Peyer's patch (tissue), 4 donors: Measurements from ENCODE around the gene BOC. TPM values are rescaled to one million over a fixed set of nuclear protein-coding genes. Genes with fewer than 3 reads are reported as not detected.

Experiments used
- DNase-seq, 3 donors: peaks; one replicate each; pipeline ENCODE4 v3.0.0-alpha.2; 2017 to 2019
- H3K27ac ChIP-seq, 4 donors: fragments of 200-600 bp; sonication (generic); one replicate each; pipeline ENCODE4 v1.5.1; 2016 to 2019
- H3K27me3 ChIP-seq, 2 donors: fragments of 200-600 bp; sonication (generic); one replicate each; pipeline ENCODE4 v1.5.1; 2019
- H3K36me3 ChIP-seq, 3 donors: fragments of 200-600 bp; sonication (generic); one replicate each; pipeline ENCODE4 v1.5.1; 2016 to 2019
- H3K4me1 ChIP-seq, 4 donors: fragments of 200-600 bp; sonication (generic); one replicate each; pipeline ENCODE4 v1.5.1; 2016 to 2019
- H3K4me3 ChIP-seq, 4 donors: fragments of 200-600 bp; sonication (generic); 1 replicate in 3 of 4; 2 replicates in 1 of 4; pipeline ENCODE4 v1.5.1; 2016 to 2019; ENCODE audit warnings: mild to moderate bottlenecking in 1 of 4
- H3K9me3 ChIP-seq, 4 donors: fragments of 200-600 bp; sonication (generic); one replicate each; pipeline ENCODE4 v1.5.1; 2016 to 2019; ENCODE audit warnings: mild to moderate bottlenecking in 1 of 4
- POLR2A ChIP-seq, 2 donors: fragments of 450-650 bp; IDR thresholded peaks; one replicate each; pipeline ENCODE4 v1.5.1; 2017; ENCODE audit warnings: antibody characterized with exemption in 2 of 2, mild to moderate bottlenecking in 2 of 2, moderate library complexity in 2 of 2
- total RNA-seq, 4 donors: library from RNA; depleted of rRNA; stranded (reverse); fragments of >200 nt; gene quantifications; one replicate each; pipeline ENCODE4 v1.1.0, GENCODE V29; 2016
- TF ChIP-seq, protein P1 (sequence below), 6 experiments: fragments of 450-650 bp in 4 of 6; fragments of 200-600 bp in 2 of 6; sonication (generic) in 1 of 6; IDR thresholded peaks; one replicate each; pipeline ENCODE4 v1.5.1; 2017 to 2019; ENCODE audit warnings: antibody characterized with exemption in 6 of 6, mild to moderate bottlenecking in 3 of 6, moderate library complexity in 1 of 6

BOC gene
- total RNA-seq, 4 donors from 2014 or later, result 4.2 to 31.4 (median 13.2) TPM

DNA sequence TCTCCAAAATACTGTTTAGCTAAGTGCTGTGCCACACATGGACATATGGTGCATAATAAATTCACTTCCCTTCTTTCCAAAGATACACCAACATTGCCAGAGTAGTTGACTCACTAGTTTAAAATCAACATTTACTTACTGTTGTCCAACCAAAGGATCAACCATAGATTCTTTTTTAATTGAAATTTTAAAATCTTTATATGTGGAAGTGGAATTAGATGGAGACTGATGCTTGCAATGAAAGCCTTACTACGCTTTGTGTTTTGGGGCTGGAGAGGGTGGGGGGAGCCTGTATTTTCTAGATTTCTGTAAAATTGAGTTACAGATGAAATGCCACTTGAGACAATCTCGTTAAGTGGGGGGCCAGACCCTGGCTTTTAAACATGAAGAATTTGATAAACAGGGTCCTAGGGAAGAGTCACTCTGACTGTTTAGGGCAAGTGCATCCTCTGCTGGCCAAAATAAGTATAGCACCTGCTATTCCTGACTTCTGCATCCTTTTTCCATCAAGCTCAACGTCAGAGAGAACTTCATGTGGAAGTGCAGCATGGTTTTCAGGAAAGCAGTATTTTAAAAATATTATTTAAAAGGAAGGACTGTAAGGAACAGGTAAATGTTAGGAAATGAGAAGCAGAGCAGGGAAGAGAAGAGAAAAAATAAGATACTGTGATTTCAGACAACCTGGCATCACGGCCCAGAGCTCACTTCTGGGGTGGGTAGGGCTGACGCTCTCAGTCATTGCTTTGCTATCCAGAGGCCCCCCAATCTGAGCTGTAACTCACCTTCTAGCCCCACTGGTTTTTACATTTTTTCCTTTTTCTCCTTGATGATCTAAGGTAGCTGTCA is 76.7 kb downstream of the BOC start:
- Histone ChIP-seq H3K4me3 (no peak overlapping the region), H3K9me3 (no peaks in the 10 kb centered on the region), H3K36me3 (no peaks in the 10 kb centered on the region), H3K4me1 (no peaks in the 10 kb centered on the region), H3K27ac (no peak overlapping the region), H3K27me3 (no peaks in the 10 kb centered on the region)
- TF ChIP-seq, protein P1, sequence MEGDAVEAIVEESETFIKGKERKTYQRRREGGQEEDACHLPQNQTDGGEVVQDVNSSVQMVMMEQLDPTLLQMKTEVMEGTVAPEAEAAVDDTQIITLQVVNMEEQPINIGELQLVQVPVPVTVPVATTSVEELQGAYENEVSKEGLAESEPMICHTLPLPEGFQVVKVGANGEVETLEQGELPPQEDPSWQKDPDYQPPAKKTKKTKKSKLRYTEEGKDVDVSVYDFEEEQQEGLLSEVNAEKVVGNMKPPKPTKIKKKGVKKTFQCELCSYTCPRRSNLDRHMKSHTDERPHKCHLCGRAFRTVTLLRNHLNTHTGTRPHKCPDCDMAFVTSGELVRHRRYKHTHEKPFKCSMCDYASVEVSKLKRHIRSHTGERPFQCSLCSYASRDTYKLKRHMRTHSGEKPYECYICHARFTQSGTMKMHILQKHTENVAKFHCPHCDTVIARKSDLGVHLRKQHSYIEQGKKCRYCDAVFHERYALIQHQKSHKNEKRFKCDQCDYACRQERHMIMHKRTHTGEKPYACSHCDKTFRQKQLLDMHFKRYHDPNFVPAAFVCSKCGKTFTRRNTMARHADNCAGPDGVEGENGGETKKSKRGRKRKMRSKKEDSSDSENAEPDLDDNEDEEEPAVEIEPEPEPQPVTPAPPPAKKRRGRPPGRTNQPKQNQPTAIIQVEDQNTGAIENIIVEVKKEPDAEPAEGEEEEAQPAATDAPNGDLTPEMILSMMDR (IDR thresholded peaks at IDR 0.05), result peak; percentile 95 to 100 (median 98)
- TF ChIP-seq POLR2A (IDR thresholded peaks at IDR 0.05), result no peak
- DNase-seq, result peak in 2 of 3 donors; percentile 43 to 77

DNA sequence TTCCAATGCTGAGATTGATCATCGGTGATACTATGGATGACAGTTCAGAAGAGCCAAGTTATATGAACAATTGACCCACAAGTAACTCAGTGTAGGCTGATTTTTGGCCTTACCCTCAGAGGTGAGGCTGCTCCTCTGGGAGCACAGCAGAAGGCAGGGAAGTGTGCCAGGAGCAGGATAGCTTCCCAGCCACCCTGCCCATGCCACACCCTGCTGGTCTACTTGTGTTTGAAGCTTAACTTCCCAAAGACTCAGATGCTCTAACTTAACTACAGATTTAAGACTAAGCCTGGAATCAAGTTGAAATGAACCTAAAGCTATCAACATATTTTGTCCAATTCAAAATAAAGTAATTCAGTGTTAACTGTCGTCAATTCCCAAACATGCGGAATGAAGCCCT is 77.5 kb downstream of the BOC start:
- DNase-seq, result no peak
- no peak for TF ChIP-seq POLR2A (IDR thresholded peaks at IDR 0.05)
- TF ChIP-seq, protein P1 (IDR thresholded peaks at IDR 0.05), result no peak
- no peaks in the 10 kb centered on the region for H3K36me3 ChIP-seq

DNA sequence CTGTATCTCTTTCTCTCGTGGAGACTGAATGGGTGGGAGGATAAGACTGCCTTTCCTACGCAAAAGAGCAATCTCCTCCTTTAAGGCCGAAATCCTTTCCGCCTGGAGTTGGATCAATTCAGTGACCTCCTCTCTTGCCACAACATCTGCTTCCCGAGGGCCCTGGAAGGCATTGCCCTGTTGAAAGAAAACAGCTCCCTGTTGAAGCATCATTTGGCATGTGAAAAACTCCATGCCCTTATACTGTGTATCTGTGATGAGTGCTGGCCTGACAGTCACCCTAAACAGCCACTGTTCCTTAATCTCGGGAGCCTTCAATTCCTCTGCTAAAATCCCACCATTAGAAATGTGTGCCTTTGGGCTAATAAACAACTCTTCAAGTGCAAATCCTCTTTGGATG is 80.2 kb downstream of the BOC start:
- Histone ChIP-seq H3K27ac (peak overlapping the region in 1 of 4 donors; percentile 5), H3K4me3 (no peak overlapping the region), H3K9me3 (no peaks in the 10 kb centered on the region), H3K36me3 (no peaks in the 10 kb centered on the region), H3K4me1 (no peaks in the 10 kb centered on the region), H3K27me3 (no peaks in the 10 kb centered on the region)
- no peak for DNase-seq
- TF ChIP-seq, protein P1 (IDR thresholded peaks at IDR 0.05), result no peak
- TF ChIP-seq POLR2A (IDR thresholded peaks at IDR 0.05), result no peak

More for the DNA sequence above, 77.5 kb downstream of the BOC start:
- Histone ChIP-seq H3K4me1 (no peaks in the 10 kb centered on the region), H3K4me3 (no peak overlapping the region), H3K9me3 (no peaks in the 10 kb centered on the region), H3K27me3 (no peaks in the 10 kb centered on the region), H3K27ac (no peak overlapping the region)

DNA sequence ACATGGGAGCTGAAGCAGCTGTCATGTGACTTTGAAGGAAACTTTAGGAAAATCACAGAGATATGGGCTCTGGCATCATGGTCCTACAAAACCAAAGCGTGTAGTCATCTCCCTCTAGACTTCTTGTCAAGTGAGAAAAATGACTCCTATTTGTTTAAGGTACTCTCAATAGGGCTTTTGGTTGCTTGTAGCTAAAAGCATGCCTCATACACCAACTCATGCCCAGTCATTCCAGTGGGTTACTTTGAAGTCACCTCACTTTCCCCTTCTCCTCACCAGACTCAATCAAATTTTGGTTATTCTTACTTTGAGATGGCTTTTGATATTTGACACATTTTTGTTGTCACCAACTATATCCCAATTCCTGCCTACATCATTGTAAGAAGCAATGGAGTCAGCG is 81.6 kb downstream of the BOC start:
- Histone ChIP-seq H3K4me1 (no peaks in the 10 kb centered on the region), H3K36me3 (no peaks in the 10 kb centered on the region), H3K9me3 (no peaks in the 10 kb centered on the region), H3K4me3 (no peak overlapping the region), H3K27me3 (no peaks in the 10 kb centered on the region), H3K27ac (no peak overlapping the region)
- TF ChIP-seq, protein P1 (IDR thresholded peaks at IDR 0.05), result no peak
- TF ChIP-seq POLR2A (IDR thresholded peaks at IDR 0.05), result no peak
- DNase-seq, result no peak

DNA sequence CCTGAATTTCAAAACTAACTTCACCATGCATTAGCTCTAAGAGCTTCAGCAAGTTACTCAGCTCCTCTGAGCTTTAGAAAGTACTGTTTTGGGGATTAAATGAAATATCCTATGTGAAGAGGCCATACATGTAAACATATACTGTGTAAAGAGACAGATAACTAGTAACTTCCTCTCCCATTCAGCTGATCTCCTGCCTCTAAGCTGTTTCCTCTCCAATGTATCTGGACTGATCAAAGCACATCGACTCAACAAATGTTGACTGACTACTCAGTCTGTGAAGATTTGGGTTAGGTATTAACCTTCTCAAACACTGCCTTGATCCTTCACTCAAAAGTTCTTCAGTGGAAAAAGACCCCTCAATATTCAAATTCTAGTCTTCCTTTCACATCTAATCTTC is 82.0 kb downstream of the BOC start:
- Histone ChIP-seq H3K27ac (no peak overlapping the region), H3K9me3 (no peaks in the 10 kb centered on the region), H3K27me3 (no peaks in the 10 kb centered on the region), H3K4me3 (no peak overlapping the region), H3K36me3 (no peaks in the 10 kb centered on the region), H3K4me1 (no peaks in the 10 kb centered on the region)
- no peak for TF ChIP-seq POLR2A (IDR thresholded peaks at IDR 0.05)
- TF ChIP-seq, protein P1 (IDR thresholded peaks at IDR 0.05), result no peak
- no peak for DNase-seq
